Suprapubic skin (tissue), 4 donors: ENCODE data around the gene HASPIN. TPM values are rescaled to one million over a fixed set of nuclear protein-coding genes. Genes with fewer than 3 reads are reported as not detected.
"Not testable (repeated sequence)": the region's sequence is repeated elsewhere in the genome, so short reads cannot be mapped to it uniquely, and the experiment has no call there.

Experiments used
- DNase-seq, 2 donors: peaks; one replicate each; pipeline ENCODE4 v3.0.0-alpha.2; 2019; ENCODE audit warnings: low spot score in 2 of 2
- H3K27ac ChIP-seq: fragments of 200-600 bp; sonication (generic); one replicate; pipeline ENCODE4 v1.5.1; 2019
- H3K27me3 ChIP-seq: fragments of 200-600 bp; sonication (generic); one replicate; pipeline ENCODE4 v1.5.1; 2019
- H3K36me3 ChIP-seq: fragments of 200-600 bp; sonication (generic); one replicate; pipeline ENCODE4 v1.5.1; 2019
- H3K4me1 ChIP-seq: fragments of 200-600 bp; sonication (generic); one replicate; pipeline ENCODE4 v1.5.1; 2019
- H3K4me3 ChIP-seq: fragments of 200-600 bp; sonication (generic); one replicate; pipeline ENCODE4 v1.5.1; 2019; ENCODE audit warnings: mild to moderate bottlenecking
- H3K9me3 ChIP-seq: fragments of 200-600 bp; sonication (generic); one replicate; pipeline ENCODE4 v1.5.1; 2019
- EP300 ChIP-seq: sonication (generic); formaldehyde crosslinking; IDR thresholded peaks from one replicate; pipeline ENCODE4 v1.6.1; 2017; ENCODE audit warnings: antibody characterized with exemption
- POLR2A ChIP-seq, 2 donors: fragments of 450-650 bp; IDR thresholded peaks; one replicate each; pipeline ENCODE4 v1.6.1; 2017; ENCODE audit warnings: antibody characterized with exemption in 2 of 2, mild to moderate bottlenecking in 2 of 2, moderate library complexity in 2 of 2
- POLR2AphosphoS5 ChIP-seq, 3 donors: sonication (generic); formaldehyde crosslinking; IDR thresholded peaks; one replicate each; pipeline ENCODE4 v1.6.1; 2017; ENCODE audit warnings: antibody characterized with exemption in 3 of 3
- WGBS: methylation state at CpG from one replicate; pipeline ENCODE4 v1.1.5; 2018; 5-methylcytosine and 5-hydroxymethylcytosine counted together
- total RNA-seq, 4 donors: library from RNA; depleted of rRNA; stranded (reverse); fragments of >200 nt; gene quantifications; one replicate each; pipeline ENCODE4 v1.1.0, GENCODE V29; 2016
- TF ChIP-seq, protein P1 (sequence below), 2 donors: fragments of 200-600 bp in 1 of 2; fragments of 450-650 bp in 1 of 2; sonication (generic) in 1 of 2; IDR thresholded peaks; one replicate each; pipeline ENCODE4 v1.5.1; 2016 to 2019; ENCODE audit warnings: antibody characterized with exemption in 2 of 2, mild to moderate bottlenecking in 1 of 2, moderate library complexity in 1 of 2

HASPIN gene
- total RNA-seq, 4 donors from 2014 or later: 0.40 to 2.1 (median 1.8) TPM

- Histone ChIP-seq H3K27ac (no peak overlapping the region), H3K27me3 (peaks cover 62% of the 10 kb centered on the region), H3K4me1 (peaks cover 20% of the 10 kb centered on the region), H3K9me3 (peaks cover 4% of the 10 kb centered on the region), H3K36me3 (no peaks in the 10 kb centered on the region), H3K4me3 (no peak overlapping the region)
- TF ChIP-seq EP300 (no peak), POLR2A (IDR thresholded peaks at IDR 0.05) (no peak), POLR2AphosphoS5 (IDR thresholded peaks at IDR 0.05) (no peak)
- TF ChIP-seq, protein P1, sequence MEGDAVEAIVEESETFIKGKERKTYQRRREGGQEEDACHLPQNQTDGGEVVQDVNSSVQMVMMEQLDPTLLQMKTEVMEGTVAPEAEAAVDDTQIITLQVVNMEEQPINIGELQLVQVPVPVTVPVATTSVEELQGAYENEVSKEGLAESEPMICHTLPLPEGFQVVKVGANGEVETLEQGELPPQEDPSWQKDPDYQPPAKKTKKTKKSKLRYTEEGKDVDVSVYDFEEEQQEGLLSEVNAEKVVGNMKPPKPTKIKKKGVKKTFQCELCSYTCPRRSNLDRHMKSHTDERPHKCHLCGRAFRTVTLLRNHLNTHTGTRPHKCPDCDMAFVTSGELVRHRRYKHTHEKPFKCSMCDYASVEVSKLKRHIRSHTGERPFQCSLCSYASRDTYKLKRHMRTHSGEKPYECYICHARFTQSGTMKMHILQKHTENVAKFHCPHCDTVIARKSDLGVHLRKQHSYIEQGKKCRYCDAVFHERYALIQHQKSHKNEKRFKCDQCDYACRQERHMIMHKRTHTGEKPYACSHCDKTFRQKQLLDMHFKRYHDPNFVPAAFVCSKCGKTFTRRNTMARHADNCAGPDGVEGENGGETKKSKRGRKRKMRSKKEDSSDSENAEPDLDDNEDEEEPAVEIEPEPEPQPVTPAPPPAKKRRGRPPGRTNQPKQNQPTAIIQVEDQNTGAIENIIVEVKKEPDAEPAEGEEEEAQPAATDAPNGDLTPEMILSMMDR (IDR thresholded peaks at IDR 0.05): no peak
- 68% methylated on average over 8 of the region's 12 CpGs for WGBS
- no peak for DNase-seq
Observed at GRCh38 chr17:3697103-3697476, 26.6 kb upstream of the HASPIN start.

DNA sequence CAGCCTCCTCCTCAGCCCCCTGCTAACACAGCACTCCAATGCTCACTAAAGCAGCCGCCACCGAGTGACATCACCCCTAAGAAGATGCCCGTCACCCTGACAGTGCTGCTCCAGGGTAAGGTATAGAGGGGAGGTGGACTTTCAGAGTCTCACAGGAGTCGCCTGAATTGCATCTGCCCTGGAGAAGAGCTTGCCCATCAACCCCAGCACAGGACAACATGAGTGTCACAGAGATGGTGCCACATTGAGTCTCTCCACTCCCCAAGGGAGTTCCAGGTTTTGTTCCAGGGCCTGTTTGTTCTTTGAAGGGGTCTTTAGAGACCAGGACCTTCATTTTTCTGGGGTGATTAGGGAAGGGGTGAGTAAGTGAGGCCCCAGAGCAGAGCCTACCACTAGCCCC, 25.6 kb upstream of the HASPIN start:
- TF ChIP-seq POLR2AphosphoS5 (IDR thresholded peaks at IDR 0.05) (no peak), EP300 (no peak), POLR2A (IDR thresholded peaks at IDR 0.05) (no peak)
- TF ChIP-seq, protein P1 (IDR thresholded peaks at IDR 0.05): no peak
- H3K27ac ChIP-seq: no peak overlapping the region
- peaks cover 4% of the 10 kb centered on the region for H3K9me3 ChIP-seq
- H3K4me1 ChIP-seq: peaks cover 20% of the 10 kb centered on the region
- H3K4me3 ChIP-seq: no peak overlapping the region
- H3K27me3 ChIP-seq: peaks cover 54% of the 10 kb centered on the region
- 95% methylated on average over 3 of the region's 4 CpGs for WGBS
- no peak for DNase-seq
- H3K36me3 ChIP-seq: no peaks in the 10 kb centered on the region

DNA sequence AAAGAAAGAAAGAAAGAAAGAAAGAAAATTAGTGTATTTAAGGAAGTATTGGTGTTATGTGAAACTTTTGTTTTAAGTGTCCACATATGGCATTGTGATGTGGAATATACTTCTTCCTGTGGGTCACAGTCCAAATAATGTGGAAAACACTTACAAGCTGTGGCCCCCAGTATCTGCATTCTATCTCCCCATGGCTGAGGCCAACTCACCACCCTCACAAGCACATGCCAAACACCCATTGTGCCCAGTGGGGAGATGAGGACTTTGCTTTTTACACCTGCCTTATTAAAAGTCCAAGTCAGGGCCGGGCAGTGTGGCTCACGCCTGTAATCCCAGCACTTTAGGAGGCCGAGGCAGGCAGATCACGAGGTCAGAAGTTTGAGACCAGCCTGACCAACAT, 23.8 kb upstream of the HASPIN start:
- WGBS: 95% methylated on average over 4 of the region's 4 CpGs
- Histone ChIP-seq H3K27ac (no peak overlapping the region), H3K36me3 (no peaks in the 10 kb centered on the region), H3K27me3 (peaks cover 36% of the 10 kb centered on the region), H3K9me3 (peaks cover 4% of the 10 kb centered on the region), H3K4me3 (no peak overlapping the region), H3K4me1 (peaks cover 16% of the 10 kb centered on the region)
- no peak for TF ChIP-seq POLR2AphosphoS5 (IDR thresholded peaks at IDR 0.05)
- TF ChIP-seq, protein P1 (IDR thresholded peaks at IDR 0.05): no peak
- TF ChIP-seq POLR2A (IDR thresholded peaks at IDR 0.05): no peak
- TF ChIP-seq EP300: no peak
- DNase-seq: no peak

DNA sequence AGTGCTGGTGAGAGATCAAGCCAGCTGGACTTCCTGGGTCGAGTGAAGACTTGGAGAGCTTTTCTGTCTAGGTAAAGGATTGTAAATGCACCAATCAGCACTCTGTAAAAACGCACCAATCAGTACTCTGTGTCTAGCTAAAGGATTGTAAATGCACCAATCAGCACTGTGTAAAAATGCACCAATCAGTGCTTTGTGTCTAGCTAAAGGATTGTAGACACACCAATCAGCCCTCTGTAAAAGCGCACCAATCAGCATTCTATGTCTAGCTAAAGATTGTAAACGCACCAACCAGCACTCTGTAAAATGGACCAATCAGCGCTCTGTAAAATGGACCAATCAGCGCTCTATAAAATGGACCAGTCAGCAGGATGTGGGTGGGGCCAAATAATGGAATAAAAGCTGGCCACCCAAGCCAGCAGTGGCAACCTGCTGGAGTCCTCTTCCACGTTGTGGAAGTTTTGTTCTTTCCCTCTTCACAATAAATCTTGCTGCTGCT, 21.6 kb upstream of the HASPIN start:
- not testable (repeated sequence) for H3K27ac ChIP-seq, H3K4me1 ChIP-seq, DNase-seq, H3K9me3 ChIP-seq, H3K4me3 ChIP-seq, H3K36me3 ChIP-seq
- peaks cover 14% of the 10 kb centered on the region for H3K27me3 ChIP-seq
- WGBS: 89% methylated on average over 7 of the region's 7 CpGs

DNA sequence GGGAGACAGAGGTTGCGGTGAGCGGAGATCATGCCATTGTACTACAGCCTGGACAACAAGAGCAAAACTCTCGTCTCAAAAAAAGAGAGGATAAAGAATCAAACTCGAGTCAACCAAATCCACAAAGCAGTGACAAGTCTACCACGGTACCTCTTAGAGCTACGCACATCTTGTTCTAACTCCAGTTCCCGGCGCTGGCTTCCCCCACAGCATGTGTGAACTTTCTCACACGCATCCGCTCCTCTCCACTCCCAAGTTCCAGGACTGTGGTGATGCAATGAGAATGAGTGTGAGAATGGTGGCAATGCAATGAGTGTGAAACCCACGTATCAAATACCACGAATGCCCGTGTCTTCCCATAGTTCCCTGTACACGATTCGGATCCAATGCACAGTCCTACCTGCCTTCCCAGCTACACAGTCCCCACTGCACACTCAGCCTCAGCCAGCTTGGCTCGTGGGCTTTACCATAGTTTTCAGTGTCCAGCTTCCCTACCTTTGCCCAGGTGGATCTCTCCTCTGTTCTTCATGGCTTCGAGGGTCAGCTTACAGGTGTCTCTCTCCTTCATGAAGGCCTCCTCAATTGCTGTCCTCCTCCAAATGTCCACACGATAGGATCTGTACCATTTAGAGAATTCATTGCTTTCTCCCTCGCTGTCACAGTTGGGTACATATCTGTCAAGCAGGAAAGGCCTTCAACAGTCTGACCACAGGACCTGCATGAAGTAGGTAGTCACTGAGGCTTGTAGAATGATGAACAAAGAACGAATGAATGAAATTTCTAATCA, 18.6 kb upstream of the HASPIN start:
- no peaks in the 10 kb centered on the region for H3K9me3 ChIP-seq
- H3K4me1 ChIP-seq: no peaks in the 10 kb centered on the region
- H3K4me3 ChIP-seq: no peak overlapping the region
- H3K27ac ChIP-seq: no peak overlapping the region
- WGBS: 83% methylated on average over 19 of the region's 20 CpGs
- H3K27me3 ChIP-seq: no peaks in the 10 kb centered on the region
- no peak for DNase-seq
- TF ChIP-seq, protein P1 (IDR thresholded peaks at IDR 0.05): no peak
- TF ChIP-seq POLR2AphosphoS5 (IDR thresholded peaks at IDR 0.05) (no peak), POLR2A (IDR thresholded peaks at IDR 0.05) (no peak), EP300 (no peak)
- no peaks in the 10 kb centered on the region for H3K36me3 ChIP-seq

GRCh38 chr17:3705718-3705984, 18.1 kb upstream of the HASPIN start:
- H3K36me3 ChIP-seq, H3K9me3 ChIP-seq, H3K4me1 ChIP-seq, H3K4me3 ChIP-seq, H3K27ac ChIP-seq, DNase-seq, H3K27me3 ChIP-seq: not testable (repeated sequence)
- WGBS: 88% methylated on average over 1 of the region's 1 CpG
